ENCODE results near the gene ZBTB21. TPM values are rescaled to one million over a fixed set of nuclear protein-coding genes. Genes with fewer than 3 reads are reported as not detected.
"Not testable (repeated sequence)": the region's sequence is repeated elsewhere in the genome, so short reads cannot be mapped to it uniquely, and the experiment has no call there.

The ZBTB21 gene
- total and polyA plus RNA-seq, 12 donors: 6.8 to 39.1 (median 12.4) TPM

GRCh38 chr21:41951876-41952567 is 58.1 kb downstream of the ZBTB21 start:
- intact Hi-C loops (cut with DNase I): loop anchor here in 1 of 2 donors (10.0 kb wide), 1 partner anchor 53 kb away; no protein-coding TSS in a partner anchor
- 23 to 47% (median 30%) methylated on average over 5 of the region's 5 CpGs for WGBS, 4 donors
- peak overlapping the region; percentile 81 to 97 (median 96) for H3K27ac ChIP-seq
- H3K9me3 ChIP-seq (replicated peaks in 1 of 3): no peaks in the 10 kb centered on the region
- peaks cover 59 to 64% of the 10 kb centered on the region in 2 donors for H3K4me1 ChIP-seq (replicated peaks in 1 of 2)
- peak overlapping the region in 2 of 4 donors; percentile 87 to 89 for H3K4me3 ChIP-seq
- H3K36me3 ChIP-seq (replicated peaks in 1 of 2): peaks cover 0 to 3% of the 10 kb centered on the region in 2 donors
- no peaks in the 10 kb centered on the region for H3K27me3 ChIP-seq
- DNase-seq: peak; percentile 69 to 90 (median 86)
- TF ChIP-seq POLR2A (IDR thresholded peaks at IDR 0.05) (peak in 1 of 2 donors; percentile 80), CTCF (IDR thresholded peaks at IDR 0.05) (no peak)

- 38 to 53% (median 43%) methylated on average over 12 to 14 of the region's 14 CpGs for WGBS, 4 donors
- Histone ChIP-seq H3K36me3 (replicated peaks in 1 of 2) (peaks cover 0 to 3% of the 10 kb centered on the region in 2 donors), H3K27me3 (no peaks in the 10 kb centered on the region), H3K4me1 (replicated peaks in 1 of 2) (peaks cover 64 to 70% of the 10 kb centered on the region in 2 donors), H3K4me3 (peak overlapping the region in 3 of 4 donors; percentile 51 to 89 (median 87)), H3K9me3 (replicated peaks in 1 of 3) (no peaks in the 10 kb centered on the region), H3K27ac (peak overlapping the region; percentile 81 to 97 (median 96))
- DNase-seq: peak in 3 of 7 donors; percentile 47 to 61 (median 53)
- TF ChIP-seq CTCF (IDR thresholded peaks at IDR 0.05) (no peak), POLR2A (IDR thresholded peaks at IDR 0.05) (peak in 1 of 2 donors; percentile 21)
- intact Hi-C loops (cut with DNase I): loop anchor here in 1 of 2 donors (10.0 kb wide), 1 partner anchor 54 kb away; no protein-coding TSS in a partner anchor
Observed at GRCh38 chr21:41950941-41951351, 59.2 kb downstream of the ZBTB21 start.

DNA sequence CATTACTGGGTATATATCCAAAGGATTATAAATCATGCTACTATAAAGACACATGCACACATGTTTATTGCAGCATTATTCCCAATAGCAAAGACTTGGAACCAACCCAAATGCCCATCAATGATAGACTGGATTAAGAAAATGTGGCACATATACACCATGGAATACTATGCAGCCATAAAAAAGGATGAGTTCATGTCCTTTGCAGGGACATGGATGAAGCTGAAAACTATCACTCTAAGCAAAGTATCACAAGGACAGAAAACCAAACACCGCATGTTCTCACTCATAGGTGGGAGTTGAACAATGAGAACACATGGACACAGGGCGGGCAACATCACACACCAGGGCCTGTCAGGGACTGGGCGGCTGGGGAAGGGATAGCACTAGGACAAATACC is 60.5 kb downstream of the ZBTB21 start:
- Histone ChIP-seq H3K4me1 (replicated peaks in 1 of 2) (peaks cover 76 to 79% of the 10 kb centered on the region in 2 donors), H3K27ac (peak overlapping the region in 4 of 5 donors; percentile 58 to 97 (median 96)), H3K4me3 (peak overlapping the region in 1 of 4 donors; percentile 89)
- H3K9me3 ChIP-seq (replicated peaks in 1 of 3); H3K36me3 ChIP-seq (replicated peaks in 1 of 2); DNase-seq; H3K27me3 ChIP-seq: not testable (repeated sequence)
- WGBS, 4 donors: 66 to 86% (median 79%) methylated on average over 3 of the region's 3 CpGs
- intact Hi-C loops (cut with DNase I): loop anchor here in 1 of 2 donors (10.0 kb wide), 1 partner anchor 55 kb away; no protein-coding TSS in a partner anchor
- peak in 1 of 2 donors; percentile 1 for TF ChIP-seq POLR2A (IDR thresholded peaks at IDR 0.05)

DNA sequence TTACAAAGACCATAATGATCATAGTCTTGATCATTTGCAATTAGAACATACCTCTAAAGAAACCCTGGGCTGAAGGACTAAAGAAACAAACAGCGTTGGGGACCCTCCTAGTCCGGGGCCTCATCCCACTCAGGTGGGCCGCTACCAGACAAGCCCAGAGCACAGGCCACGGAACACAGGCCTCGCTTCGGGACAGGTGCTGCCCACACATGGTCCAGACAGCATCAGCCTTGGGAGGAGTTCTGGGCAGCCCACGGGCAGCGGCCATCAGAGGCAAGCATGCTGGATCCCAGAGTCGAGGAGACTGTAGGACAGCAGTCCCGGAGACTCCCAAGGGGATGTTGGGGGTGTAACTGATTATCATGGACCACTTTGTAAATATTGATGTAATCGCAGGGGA is 61.3 kb downstream of the ZBTB21 start:
- WGBS, 4 donors: 52 to 55% (median 54%) methylated on average over 5 to 11 of the region's 11 CpGs
- H3K9me3 ChIP-seq (replicated peaks in 1 of 3): no peaks in the 10 kb centered on the region
- H3K36me3 ChIP-seq (replicated peaks in 1 of 2): peaks cover 0 to 3% of the 10 kb centered on the region in 2 donors
- TF ChIP-seq CTCF (IDR thresholded peaks at IDR 0.05) (no peak), POLR2A (IDR thresholded peaks at IDR 0.05) (no peak)
- H3K27ac ChIP-seq: peak overlapping the region; percentile 58 to 97 (median 96)
- no peaks in the 10 kb centered on the region for H3K27me3 ChIP-seq
- peaks cover 74 to 83% of the 10 kb centered on the region in 2 donors for H3K4me1 ChIP-seq (replicated peaks in 1 of 2)
- DNase-seq: peak in 1 of 7 donors; percentile 32
- intact Hi-C loops (cut with DNase I): no loop called here
- H3K4me3 ChIP-seq: peak overlapping the region in 1 of 4 donors; percentile 33

Measured in adrenal gland (tissue), 12 donors.